K562 (cell line): ENCODE results near the gene NR3C1. TPM values are rescaled to one million over a fixed set of nuclear protein-coding genes. Genes with fewer than 3 reads are reported as not detected.

ENCODE experiments used
- C11orf30 ChIP-seq: fragments of 450-650 bp; IDR thresholded peaks from 2 replicates; pipeline ENCODE4 v1.6.1; 2016; ENCODE audit warnings: low read depth, mild to moderate bottlenecking
- MAZ ChIP-seq, 2 experiments: fragments of 450-650 bp in 1 of 2; sonication (generic) in 1 of 2; formaldehyde crosslinking; IDR thresholded peaks in 1 of 2; conservative IDR thresholded peaks in 1 of 2; 2 replicates each; pipeline versions ENCODE4 v1.4.0 to v1.5.0; 2020; ENCODE audit warnings: mild to moderate bottlenecking in 1 of 2, missing genetic modification reagents in 1 of 2
- NFIC ChIP-seq: fragments of 450-650 bp; IDR thresholded peaks from 2 replicates; pipeline ENCODE4 v1.6.1; 2017; ENCODE audit warnings: mild to moderate bottlenecking, inconsistent platforms
- PHF21A ChIP-seq: fragments of 450-650 bp; IDR thresholded peaks from 2 replicates; pipeline ENCODE4 v1.6.1; 2017; ENCODE audit warnings: low read depth, borderline replicate concordance
- SAFB ChIP-seq: fragments of 200-400 bp; formaldehyde crosslinking; IDR thresholded peaks from 2 replicates; pipeline ENCODE4 v1.6.1; 2017; ENCODE audit warnings: low read depth, low read length, borderline replicate concordance
- SNRNP70 ChIP-seq: fragments of 200-400 bp; formaldehyde crosslinking; optimal IDR thresholded peaks from 2 replicates; pipeline ENCODE3; 2017; ENCODE audit warnings: low read depth, low read length
- SUPT5H ChIP-seq: fragments of 450-650 bp; IDR thresholded peaks from 2 replicates; pipeline ENCODE4 v1.6.1; 2016
- TOE1 ChIP-seq, 2 experiments: fragments of 450-650 bp in 1 of 2; sonication (generic) in 1 of 2; formaldehyde crosslinking in 1 of 2; IDR thresholded peaks; 2 replicates each; pipeline versions ENCODE4 v1.7.1 to v1.8.0; 2016 to 2022; ENCODE audit warnings: borderline replicate concordance in 2 of 2, mild to moderate bottlenecking in 2 of 2, antibody characterized with exemption in 1 of 2, inconsistent platforms in 1 of 2, low read depth in 1 of 2, missing genetic modification reagents in 1 of 2, moderate library complexity in 1 of 2
- ZNF140 ChIP-seq: fragments of 250-450 bp; sonication (Bioruptor Pico); IDR thresholded peaks from 2 replicates; pipeline ENCODE4 v1.8.0; 2021; ENCODE audit warnings: moderate library complexity, mild to moderate bottlenecking, inconsistent platforms
- ZNF146 ChIP-seq: IDR thresholded peaks from one replicate; pipeline ENCODE4 v1.6.1; 2018; ENCODE audit warnings: missing compliant biosample characterization; ENCODE audit not compliant: unreplicated experiment
- ZNF444 ChIP-seq: fragments of 250-450 bp; sonication (Bioruptor Pico); IDR thresholded peaks from 2 replicates; pipeline ENCODE4 v1.4.0; 2020; ENCODE audit warnings: mild to moderate bottlenecking, moderate library complexity
- ZNF551 ChIP-seq: fragments of 250-450 bp; sonication (Bioruptor Pico); IDR thresholded peaks from 2 replicates; pipeline ENCODE4 v1.5.0; 2021; ENCODE audit warnings: mild to moderate bottlenecking, moderate library complexity
- ZNF79 ChIP-seq: fragments of 250-450 bp; sonication (Bioruptor Pico); IDR thresholded peaks from 2 replicates; pipeline ENCODE4 v1.4.0; 2020; ENCODE audit warnings: low read depth, mild to moderate bottlenecking, moderate library complexity
- polyA plus RNA-seq, 8 experiments: library from polyadenylated mRNA; depleted of rRNA in 4 of 8; stranded (reverse) in 5 of 8; unstranded in 3 of 8; fragments of >200 nt; fragmentation: Nextera tagmentation in 2 of 8; fragmentation: Illumina TruSeq in 1 of 8; extraction: Ambion mirVana in 2 of 8; extraction: Trizol in 1 of 8; gene quantifications; 2 replicates each; pipeline versions ENCODE4 v1.2.1 to v1.2.3, GENCODE V29; 2011 to 2014; ENCODE audit warnings: inconsistent platforms in 1 of 8, missing spikeins in 1 of 8
- total RNA-seq, 7 experiments: library from RNA; depleted of rRNA in 6 of 7; stranded (reverse); fragments of >200 nt in 6 of 7; fragmentation: Illumina TruSeq in 2 of 7; extraction: Trizol in 2 of 7; gene quantifications; 2 replicates each; pipeline versions ENCODE4 v1.2.1 to v1.2.3, GENCODE V29; 2011 to 2021; ENCODE audit warnings: low replicate concordance in 1 of 7
- TF ChIP-seq, protein P1 (sequence below), 2 experiments: fragments of 450-650 bp; IDR thresholded peaks; 2 replicates each; pipeline ENCODE4 v1.6.1; 2016; ENCODE audit warnings: mild to moderate bottlenecking in 2 of 2, borderline replicate concordance in 1 of 2, low read depth in 1 of 2, moderate library complexity in 1 of 2
- TF ChIP-seq, protein P2 (sequence below), 2 experiments: fragments of 450-650 bp; conservative IDR thresholded peaks; 2 replicates each; pipeline ENCODE4 v1.6.1; 2017; ENCODE audit warnings: mild to moderate bottlenecking in 2 of 2, moderate library complexity in 2 of 2
- TF ChIP-seq, protein P3 (sequence below): fragments of 250-450 bp; sonication (Bioruptor Pico); IDR thresholded peaks from 2 replicates; pipeline ENCODE4 v1.5.1; 2021; ENCODE audit warnings: mild to moderate bottlenecking

Gene NR3C1
- total and polyA plus RNA-seq, 9 of the 15 experiments (the other 6 are each of a cell fraction or from before 2014, with no cell fraction given) = 8.2 to 36.0 (median 15.0) TPM

DNA sequence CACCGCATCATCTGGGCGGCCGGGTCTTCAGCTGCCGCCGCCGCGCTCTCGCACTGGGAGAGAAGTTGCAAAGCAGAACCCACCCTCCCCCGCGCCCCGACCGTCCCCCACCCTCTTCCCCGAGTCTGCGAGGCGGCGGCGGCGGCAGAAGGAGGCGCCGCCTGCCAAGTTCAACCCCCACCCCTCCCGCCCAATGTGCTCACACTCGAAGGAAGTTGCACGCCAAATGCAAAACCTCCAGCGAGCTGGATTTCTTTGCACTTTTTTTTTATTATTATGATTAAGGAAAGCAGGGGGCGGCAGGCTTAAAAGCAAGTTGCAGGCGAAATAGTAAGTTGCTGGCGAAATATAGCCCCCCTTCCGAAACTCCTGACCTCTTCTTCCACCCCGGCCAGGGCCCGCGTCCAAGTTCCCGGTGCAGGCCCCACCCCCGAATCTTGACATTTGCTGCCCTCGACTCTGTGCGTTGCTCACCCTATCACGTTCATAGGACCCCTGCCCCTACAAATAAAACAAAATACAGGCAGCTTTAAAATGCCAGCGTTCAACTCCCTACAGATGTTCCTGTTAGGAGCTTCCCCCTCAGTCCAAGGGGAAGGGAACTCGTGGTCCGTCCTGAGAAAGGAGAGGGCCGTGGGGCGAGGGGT lies 1.1 kb upstream of the NR3C1 start (continued):
- TF ChIP-seq, protein P1, sequence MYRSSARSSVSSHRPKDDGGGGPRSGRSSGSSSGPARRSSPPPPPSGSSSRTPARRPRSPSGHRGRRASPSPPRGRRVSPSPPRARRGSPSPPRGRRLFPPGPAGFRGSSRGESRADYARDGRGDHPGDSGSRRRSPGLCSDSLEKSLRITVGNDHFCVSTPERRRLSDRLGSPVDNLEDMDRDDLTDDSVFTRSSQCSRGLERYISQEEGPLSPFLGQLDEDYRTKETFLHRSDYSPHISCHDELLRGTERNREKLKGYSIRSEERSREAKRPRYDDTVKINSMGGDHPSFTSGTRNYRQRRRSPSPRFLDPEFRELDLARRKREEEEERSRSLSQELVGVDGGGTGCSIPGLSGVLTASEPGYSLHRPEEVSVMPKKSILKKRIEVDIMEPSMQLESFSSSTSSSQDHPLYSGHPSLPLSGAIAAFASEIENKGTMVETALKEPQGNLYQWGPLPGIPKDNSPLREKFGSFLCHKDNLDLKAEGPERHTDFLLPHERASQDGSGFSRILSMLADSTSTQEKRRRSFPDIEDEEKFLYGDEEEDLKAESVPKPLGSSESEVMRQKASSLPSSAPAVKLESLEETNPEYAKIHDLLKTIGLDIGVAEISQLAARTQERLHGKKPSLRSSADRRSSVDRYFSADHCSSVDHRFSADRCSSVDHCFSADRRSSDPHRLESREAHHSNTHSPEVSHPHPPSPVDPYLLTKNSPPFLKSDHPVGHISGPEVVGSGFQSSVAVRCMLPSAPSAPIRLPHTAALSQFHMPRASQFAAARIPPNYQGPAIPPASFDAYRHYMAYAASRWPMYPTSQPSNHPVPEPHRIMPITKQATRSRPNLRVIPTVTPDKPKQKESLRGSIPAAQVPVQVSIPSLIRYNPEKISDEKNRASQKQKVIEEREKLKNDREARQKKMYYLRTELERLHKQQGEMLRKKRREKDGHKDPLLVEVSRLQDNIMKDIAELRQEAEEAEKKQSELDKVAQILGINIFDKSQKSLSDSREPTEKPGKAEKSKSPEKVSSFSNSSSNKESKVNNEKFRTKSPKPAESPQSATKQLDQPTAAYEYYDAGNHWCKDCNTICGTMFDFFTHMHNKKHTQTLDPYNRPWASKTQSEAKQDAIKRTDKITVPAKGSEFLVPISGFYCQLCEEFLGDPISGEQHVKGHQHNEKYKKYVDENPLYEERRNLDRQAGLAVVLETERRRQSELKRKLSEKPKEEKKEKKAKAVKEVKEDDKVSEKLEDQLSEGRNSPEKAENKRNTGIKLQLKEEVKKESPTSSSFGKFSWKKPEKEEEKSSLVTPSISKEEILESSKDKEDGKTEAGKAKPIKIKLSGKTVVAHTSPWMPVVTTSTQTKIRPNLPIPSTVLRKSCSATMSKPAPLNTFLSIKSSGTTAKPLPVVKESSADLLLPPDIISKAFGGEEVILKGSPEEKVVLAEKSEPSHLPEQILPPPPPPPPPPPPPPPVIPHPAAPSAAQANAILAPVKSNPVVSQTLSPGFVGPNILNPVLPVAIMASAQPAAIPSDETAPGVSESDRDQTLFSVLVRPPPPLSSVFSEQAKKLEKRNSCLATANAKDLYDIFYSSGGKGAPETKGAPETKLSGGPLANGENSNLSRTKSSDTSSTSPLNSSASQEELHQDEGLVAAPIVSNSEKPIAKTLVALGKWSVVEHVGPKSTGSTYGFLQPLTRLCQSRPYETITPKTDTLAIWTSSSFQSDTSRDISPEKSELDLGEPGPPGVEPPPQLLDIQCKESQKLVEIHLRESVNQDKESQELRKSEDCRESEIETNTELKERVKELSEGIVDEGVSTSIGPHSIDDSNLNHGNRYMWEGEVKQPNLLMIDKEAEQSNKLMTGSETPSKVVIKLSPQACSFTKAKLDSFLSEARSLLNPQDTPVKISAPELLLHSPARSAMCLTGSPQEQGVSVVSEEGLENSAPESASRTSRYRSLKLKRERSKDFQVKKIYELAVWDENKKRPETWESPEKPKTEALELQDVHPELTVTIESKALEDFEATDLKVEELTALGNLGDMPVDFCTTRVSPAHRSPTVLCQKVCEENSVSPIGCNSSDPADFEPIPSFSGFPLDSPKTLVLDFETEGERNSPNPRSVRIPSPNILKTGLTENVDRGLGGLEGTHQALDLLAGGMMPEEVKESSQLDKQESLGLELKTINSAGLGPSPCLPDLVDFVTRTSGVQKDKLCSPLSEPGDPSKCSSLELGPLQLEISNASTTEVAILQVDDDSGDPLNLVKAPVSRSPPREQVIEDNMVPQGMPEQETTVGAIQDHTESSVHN (IDR thresholded peaks at IDR 0.05; ENCODE audit: borderline replicate concordance in 1 of 2, low read depth in 1 of 2) = no peak
- TF ChIP-seq, protein P2, sequence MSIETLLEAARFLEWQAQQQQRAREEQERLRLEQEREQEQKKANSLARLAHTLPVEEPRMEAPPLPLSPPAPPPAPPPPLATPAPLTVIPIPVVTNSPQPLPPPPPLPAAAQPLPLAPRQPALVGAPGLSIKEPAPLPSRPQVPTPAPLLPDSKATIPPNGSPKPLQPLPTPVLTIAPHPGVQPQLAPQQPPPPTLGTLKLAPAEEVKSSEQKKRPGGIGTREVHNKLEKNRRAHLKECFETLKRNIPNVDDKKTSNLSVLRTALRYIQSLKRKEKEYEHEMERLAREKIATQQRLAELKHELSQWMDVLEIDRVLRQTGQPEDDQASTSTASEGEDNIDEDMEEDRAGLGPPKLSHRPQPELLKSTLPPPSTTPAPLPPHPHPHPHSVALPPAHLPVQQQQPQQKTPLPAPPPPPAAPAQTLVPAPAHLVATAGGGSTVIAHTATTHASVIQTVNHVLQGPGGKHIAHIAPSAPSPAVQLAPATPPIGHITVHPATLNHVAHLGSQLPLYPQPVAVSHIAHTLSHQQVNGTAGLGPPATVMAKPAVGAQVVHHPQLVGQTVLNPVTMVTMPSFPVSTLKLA (conservative IDR thresholded peaks at IDR 0.05) = 0 out of 4 replicates have a peak, but pooled peaks of 1 of the 2 experiments have one; percentile 12
- no peak for TF ChIP-seq SAFB
- TF ChIP-seq NFIC = peak; percentile 95
- TF ChIP-seq ZNF146 (CRISPR knock-in tag) = no peak
- TF ChIP-seq ZNF551 (CRISPR knock-in tag) = no peak
- 0 out of 2 replicates have a peak, but pooled peaks have one; percentile 43 for TF ChIP-seq PHF21A
- TF ChIP-seq ZNF444 (CRISPR knock-in tag) = no peak
- no peak for TF ChIP-seq ZNF79 (CRISPR knock-in tag)
- TF ChIP-seq, protein P3, sequence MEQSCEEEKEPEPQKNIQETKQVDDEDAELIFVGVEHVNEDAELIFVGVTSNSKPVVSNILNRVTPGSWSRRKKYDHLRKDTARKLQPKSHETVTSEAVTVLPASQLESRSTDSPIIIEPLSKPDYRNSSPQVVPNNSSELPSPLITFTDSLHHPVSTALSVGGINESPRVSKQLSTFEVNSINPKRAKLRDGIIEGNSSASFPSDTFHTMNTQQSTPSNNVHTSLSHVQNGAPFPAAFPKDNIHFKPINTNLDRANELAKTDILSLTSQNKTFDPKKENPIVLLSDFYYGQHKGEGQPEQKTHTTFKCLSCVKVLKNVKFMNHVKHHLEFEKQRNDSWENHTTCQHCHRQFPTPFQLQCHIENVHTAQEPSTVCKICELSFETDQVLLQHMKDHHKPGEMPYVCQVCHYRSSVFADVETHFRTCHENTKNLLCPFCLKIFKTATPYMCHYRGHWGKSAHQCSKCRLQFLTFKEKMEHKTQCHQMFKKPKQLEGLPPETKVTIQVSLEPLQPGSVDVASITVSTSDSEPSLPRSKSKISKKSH (CRISPR knock-in tag) = no peak
- no peak; a peak in 1 of 4 replicates for TF ChIP-seq MAZ (CRISPR knock-in tag; conservative IDR thresholded peaks at IDR 0.05 in 1 of 2, IDR thresholded peaks at IDR 0.05 in 1 of 2)
- TF ChIP-seq C11orf30 = no peak
- TF ChIP-seq SUPT5H = 0 out of 2 replicates have a peak, but pooled peaks have one; percentile 6
- no peak for TF ChIP-seq ZNF140 (CRISPR knock-in tag)
- TF ChIP-seq SNRNP70 = no peak
- TF ChIP-seq TOE1 (IDR thresholded peaks at IDR 0.05; ENCODE audit: borderline replicate concordance) = peak; percentile 54; the same call in 1 of the 2 replicates
- no peak for TF ChIP-seq TOE1 (CRISPR knock-in tag; IDR thresholded peaks at IDR 0.05; ENCODE audit: borderline replicate concordance, low read depth)
